Central memory CD8-positive, alpha-beta T cell (primary cell): Measurements from ENCODE around the gene GPBP1.

Experiments used
- ATAC-seq: fragments of 150-1000 bp; cut with Tn5 transposase; replicated peaks from 2 replicates; pipeline ENCODE4 v1.10.0; 2022; ENCODE audit warnings: mild to moderate bottlenecking, moderate FRiP score, moderate number of reproducible peaks; ENCODE audit not compliant: poor library complexity, severe bottlenecking; ENCODE audit errors: extremely low read depth
- DNase-seq, 2 donors: peaks; one replicate each; pipeline ENCODE4 v3.0.0; 2021; ENCODE audit warnings: low spot score in 2 of 2
- H3K27ac Mint-ChIP-seq: one replicate; pipeline ENCODE4 v1.8.0; 2022; ENCODE audit warnings: low read depth, mild to moderate bottlenecking, moderate library complexity, mixed read lengths
- H3K27me3 Mint-ChIP-seq: one replicate; pipeline ENCODE4 v1.8.0; 2022; ENCODE audit warnings: mixed read lengths
- H3K36me3 Mint-ChIP-seq: one replicate; pipeline ENCODE4 v1.8.0; 2022; ENCODE audit warnings: mild to moderate bottlenecking, moderate library complexity, mixed read lengths; ENCODE audit not compliant: insufficient read depth
- H3K4me1 Mint-ChIP-seq: one replicate; pipeline ENCODE4 v1.8.0; 2022; ENCODE audit warnings: mixed read lengths
- H3K4me3 Mint-ChIP-seq: one replicate; pipeline ENCODE4 v1.8.0; 2022; ENCODE audit warnings: mild to moderate bottlenecking, moderate library complexity, mixed read lengths
- H3K9me3 Mint-ChIP-seq: one replicate; pipeline ENCODE4 v1.8.0; 2022; ENCODE audit warnings: mixed read lengths

GPBP1 gene

DNA sequence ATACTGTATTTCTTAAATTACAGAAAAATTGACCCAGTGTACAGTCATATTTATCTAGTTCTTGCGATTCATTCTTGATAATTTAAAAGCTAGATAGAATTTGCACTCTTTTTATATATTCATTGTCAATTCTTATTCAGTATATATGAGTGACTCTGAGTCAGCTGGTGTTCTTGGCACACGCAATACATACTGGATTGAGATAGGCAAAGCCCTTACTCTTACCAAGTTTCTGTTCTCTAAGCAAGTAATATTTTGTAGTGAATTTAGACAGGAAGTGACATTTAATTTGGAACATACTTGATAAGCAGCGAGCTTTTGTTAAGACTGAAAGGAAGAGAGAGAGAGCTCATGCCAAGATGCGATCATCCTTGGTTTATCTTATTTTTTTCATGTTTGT, 57.7 kb downstream of the GPBP1 start:
- no peak overlapping the region for H3K4me3 Mint-ChIP-seq
- no peak for DNase-seq
- no peaks in the 10 kb centered on the region for H3K9me3 Mint-ChIP-seq
- H3K27ac Mint-ChIP-seq: no peak overlapping the region
- peaks cover 38% of the 10 kb centered on the region for H3K4me1 Mint-ChIP-seq
- H3K36me3 Mint-ChIP-seq: peaks cover 39% of the 10 kb centered on the region
- no peaks in the 10 kb centered on the region for H3K27me3 Mint-ChIP-seq
- no peak for ATAC-seq

DNA sequence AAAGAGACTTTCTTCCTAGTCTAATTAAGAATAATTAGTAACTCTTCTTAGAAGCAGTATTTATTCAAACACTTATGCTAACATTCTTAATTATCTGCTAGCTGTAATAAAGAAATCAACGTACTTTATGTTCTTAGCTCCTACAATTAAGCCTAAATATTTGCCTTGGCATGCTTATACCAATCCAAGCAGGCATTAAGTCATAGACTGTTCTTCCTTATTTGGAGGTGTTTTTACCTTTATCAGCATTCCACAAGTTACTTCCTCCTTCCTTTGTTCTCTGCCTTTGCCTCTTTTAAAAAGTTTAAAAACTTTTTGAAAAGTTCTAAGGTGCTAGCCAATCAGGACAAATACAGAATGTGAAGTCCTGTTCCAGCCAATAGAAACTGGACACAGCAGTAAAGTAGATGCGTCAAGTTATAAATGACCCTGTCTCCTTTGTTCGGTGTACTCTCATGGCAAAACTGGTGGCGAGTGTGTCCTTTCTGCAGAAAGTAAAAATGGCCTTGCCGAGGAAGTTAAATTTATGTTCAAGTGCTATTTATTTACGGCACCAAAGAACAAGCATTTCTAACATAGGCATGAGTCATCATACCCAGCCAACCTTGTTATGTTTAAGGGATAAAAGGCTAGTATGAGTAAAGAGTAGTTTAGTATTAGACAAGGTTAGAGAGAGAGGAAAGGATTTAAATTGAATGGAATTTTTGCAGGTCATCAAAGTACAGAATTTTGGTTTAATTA, 58.6 kb downstream of the GPBP1 start:
- Mint-ChIP-seq H3K9me3 (no peaks in the 10 kb centered on the region), H3K27ac (peak overlapping the region; percentile 9), H3K27me3 (no peaks in the 10 kb centered on the region), H3K4me1 (peaks cover 45% of the 10 kb centered on the region), H3K36me3 (peaks cover 41% of the 10 kb centered on the region), H3K4me3 (no peak overlapping the region)
- ATAC-seq (no peak), DNase-seq (no peak)

DNA sequence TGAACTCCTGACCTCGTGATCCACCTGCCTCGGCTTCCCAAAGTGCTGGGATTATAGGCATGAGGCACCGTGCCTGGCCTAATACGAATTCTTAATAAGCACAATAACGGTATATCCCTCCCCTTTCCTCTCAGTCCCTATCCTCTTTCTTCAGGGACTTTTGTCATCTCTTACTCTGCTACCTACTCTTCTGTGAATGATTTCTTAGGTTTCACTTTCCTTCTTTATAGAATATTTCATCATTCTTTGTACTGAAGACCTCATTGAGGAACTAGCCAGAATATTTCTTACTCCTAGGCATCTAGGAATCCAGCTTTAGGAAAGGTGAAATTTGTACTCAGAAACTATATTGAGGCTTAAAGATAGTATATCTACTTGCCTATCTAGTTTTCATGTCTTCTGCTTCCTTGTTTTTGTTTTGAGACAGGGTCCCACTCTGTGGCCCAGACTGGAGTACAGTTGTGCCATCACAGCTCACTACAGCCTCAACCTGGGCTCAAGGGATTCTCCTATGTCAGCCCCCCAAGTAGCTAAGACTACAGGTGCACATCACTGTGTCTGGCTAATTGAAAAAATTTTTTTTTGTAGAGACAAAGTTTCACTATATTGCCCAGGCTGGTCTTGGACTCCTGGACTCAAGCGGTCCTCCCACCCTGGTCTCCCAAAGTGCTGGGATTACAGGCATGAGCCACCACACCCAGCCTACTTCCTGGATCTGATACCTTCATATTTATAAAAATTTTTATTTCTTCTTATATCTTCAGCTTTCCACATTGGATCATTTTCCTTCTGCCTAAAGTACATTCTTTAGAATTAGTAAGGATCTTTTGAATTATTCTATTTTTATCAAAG, 69.7 kb downstream of the GPBP1 start:
- Mint-ChIP-seq H3K36me3 (peaks cover 37% of the 10 kb centered on the region), H3K4me1 (peaks cover 25% of the 10 kb centered on the region), H3K27ac (peak overlapping the region; percentile 33), H3K27me3 (no peaks in the 10 kb centered on the region), H3K4me3 (no peak overlapping the region), H3K9me3 (no peaks in the 10 kb centered on the region)
- DNase-seq (no peak), ATAC-seq (no peak)

DNA sequence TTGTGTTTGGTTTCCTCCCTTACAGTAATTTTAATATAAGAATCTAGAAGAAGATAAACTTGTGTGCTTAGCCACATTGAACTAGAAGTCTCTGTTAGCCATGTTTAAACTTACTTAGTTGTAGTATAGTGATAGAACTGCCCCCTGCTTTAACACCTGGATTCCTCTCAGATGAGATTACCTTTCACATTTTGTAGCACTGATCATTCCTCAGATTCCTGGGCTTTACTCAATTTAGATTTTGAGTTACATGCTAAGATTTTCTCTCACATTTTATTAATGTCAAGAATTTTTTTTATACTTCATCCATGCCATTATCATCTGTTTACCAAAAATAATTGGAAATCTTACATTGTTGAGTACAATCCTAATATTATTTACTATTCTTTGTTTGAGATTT, 70.5 kb downstream of the GPBP1 start:
- Mint-ChIP-seq H3K27me3 (no peaks in the 10 kb centered on the region), H3K4me3 (no peak overlapping the region), H3K9me3 (no peaks in the 10 kb centered on the region), H3K4me1 (peaks cover 25% of the 10 kb centered on the region), H3K36me3 (peaks cover 43% of the 10 kb centered on the region), H3K27ac (peak overlapping the region; percentile 33)
- no peak for DNase-seq
- no peak for ATAC-seq

DNA sequence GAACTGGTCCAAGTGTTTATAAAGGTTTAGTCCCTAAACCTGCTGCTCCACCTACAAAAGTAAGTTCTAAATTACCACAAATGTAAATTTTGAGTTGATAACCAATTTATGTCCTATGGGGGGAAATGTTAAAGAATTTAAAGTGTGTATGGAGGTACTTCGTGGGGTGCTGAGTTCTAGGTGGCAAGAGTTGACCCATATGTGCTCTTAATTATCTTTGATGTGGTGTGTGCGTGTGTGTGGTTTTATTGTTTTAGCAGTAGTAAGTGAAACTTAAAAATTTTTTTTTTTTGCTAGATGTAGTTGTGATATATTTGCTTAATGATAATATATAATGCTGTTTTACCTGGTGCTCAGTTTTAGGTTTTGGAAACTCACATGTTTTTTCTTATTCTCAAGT, 72.6 kb downstream of the GPBP1 start:
- no peaks in the 10 kb centered on the region for H3K9me3 Mint-ChIP-seq
- peaks cover 25% of the 10 kb centered on the region for H3K4me1 Mint-ChIP-seq
- no peak overlapping the region for H3K4me3 Mint-ChIP-seq
- H3K36me3 Mint-ChIP-seq: peaks cover 50% of the 10 kb centered on the region
- DNase-seq (no peak), ATAC-seq (peak; percentile 88)
- peak overlapping the region; percentile 72 for H3K27ac Mint-ChIP-seq
- no peaks in the 10 kb centered on the region for H3K27me3 Mint-ChIP-seq

DNA sequence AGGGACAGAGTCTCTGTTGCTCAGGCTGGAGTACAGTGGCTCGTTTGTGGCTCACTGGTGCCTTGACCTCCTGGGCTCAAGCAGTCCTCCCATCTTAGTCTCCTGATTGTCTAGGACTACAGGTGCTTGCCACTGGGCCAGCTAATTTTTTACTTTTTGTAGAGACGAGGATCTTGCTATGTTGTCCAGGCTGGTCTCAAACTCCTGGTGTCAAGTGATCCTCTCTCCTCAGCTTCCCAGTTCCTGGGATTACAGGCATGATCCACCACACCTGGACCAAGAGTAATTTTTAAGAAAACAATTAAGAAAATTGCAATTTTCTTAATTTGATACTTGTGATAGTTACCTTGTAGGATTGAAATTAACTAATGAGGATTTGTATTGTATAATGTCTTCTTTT, 73.9 kb downstream of the GPBP1 start:
- Mint-ChIP-seq H3K4me3 (no peak overlapping the region), H3K4me1 (peaks cover 25% of the 10 kb centered on the region), H3K27me3 (no peaks in the 10 kb centered on the region), H3K9me3 (no peaks in the 10 kb centered on the region), H3K36me3 (peaks cover 57% of the 10 kb centered on the region), H3K27ac (no peak overlapping the region)
- no peak for DNase-seq
- ATAC-seq: no peak

DNA sequence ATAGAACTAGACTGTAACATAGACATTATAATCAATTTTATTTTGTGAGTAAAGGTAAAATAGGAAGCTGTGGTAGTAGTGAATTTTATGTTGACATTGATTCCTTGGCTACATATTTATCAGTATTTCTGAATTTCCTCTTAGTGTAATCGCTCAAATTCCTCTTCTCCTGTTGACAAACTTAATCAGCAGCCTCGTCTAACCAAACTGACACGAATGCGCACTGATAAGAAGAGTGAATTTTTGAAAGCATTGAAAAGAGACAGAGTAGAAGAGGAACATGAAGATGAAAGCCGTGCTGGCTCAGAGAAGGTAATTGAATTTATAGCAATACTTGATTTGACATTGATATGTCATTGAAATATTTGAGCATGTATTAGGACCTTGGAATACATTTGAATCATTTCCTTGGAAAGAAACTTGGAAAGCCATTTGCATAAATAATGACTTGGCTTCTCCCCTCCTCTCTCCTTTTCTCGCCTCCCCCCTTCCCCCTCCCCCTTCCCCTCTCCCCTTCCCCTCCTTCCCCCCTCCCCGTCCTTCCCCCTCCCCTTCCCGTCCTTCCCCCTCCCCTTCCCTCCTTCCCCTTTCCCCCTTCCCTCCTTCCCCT, 75.5 kb downstream of the GPBP1 start:
- Mint-ChIP-seq H3K9me3 (no peaks in the 10 kb centered on the region), H3K27me3 (no peaks in the 10 kb centered on the region), H3K36me3 (peaks cover 63% of the 10 kb centered on the region), H3K4me1 (peaks cover 11% of the 10 kb centered on the region), H3K4me3 (no peak overlapping the region), H3K27ac (no peak overlapping the region)
- DNase-seq (no peak), ATAC-seq (no peak)

DNA sequence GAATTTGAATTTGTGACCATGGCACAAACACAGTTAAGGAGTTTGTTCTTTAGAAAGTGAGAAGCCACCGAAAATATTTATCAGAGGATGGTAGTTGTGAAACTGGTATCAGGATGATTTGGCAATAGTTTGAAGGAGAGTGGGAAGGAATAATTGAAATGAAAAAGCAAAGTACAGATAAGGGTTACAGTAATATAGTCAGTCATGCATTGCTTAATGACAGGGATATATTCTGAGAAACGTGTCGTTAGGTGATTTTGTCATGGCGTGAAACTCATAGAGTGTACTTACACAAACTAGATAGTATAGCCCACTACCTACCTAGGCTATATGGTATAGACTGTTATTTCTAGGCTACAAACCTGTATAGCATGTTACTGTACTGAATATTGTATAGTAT, 84.2 kb downstream of the GPBP1 start:
- ATAC-seq: no peak
- no peak overlapping the region for H3K4me3 Mint-ChIP-seq
- peaks cover 58% of the 10 kb centered on the region for H3K36me3 Mint-ChIP-seq

DNA sequence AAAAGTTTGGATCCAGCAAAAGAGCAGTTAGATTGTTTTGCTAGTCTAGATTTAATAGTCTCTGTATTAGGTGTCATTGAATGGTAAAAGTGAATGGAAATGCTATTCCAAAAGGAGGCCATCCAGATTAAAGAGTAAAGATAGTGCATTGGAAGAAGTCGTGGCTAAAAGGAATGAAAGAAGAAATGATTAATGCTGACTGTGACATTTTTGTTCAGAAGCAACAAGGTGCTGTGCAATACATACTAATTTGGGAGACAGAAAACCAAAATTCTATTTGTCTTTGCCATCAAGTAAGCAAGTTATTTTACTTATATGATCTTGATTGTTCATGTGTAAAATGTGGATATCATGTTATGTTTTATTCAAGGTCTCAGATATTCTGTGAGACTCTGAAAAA, 85.1 kb downstream of the GPBP1 start:
- Mint-ChIP-seq H3K4me1 (peaks cover 28% of the 10 kb centered on the region), H3K27ac (no peak overlapping the region), H3K27me3 (no peaks in the 10 kb centered on the region), H3K4me3 (no peak overlapping the region), H3K36me3 (peaks cover 62% of the 10 kb centered on the region), H3K9me3 (no peaks in the 10 kb centered on the region)
- DNase-seq (no peak), ATAC-seq (no peak)

More for the DNA sequence above, 84.2 kb downstream of the GPBP1 start:
- peak overlapping the region; percentile 63 for H3K27ac Mint-ChIP-seq
- no peaks in the 10 kb centered on the region for H3K9me3 Mint-ChIP-seq
- H3K27me3 Mint-ChIP-seq: no peaks in the 10 kb centered on the region
- no peak for DNase-seq
- H3K4me1 Mint-ChIP-seq: peaks cover 28% of the 10 kb centered on the region

DNA sequence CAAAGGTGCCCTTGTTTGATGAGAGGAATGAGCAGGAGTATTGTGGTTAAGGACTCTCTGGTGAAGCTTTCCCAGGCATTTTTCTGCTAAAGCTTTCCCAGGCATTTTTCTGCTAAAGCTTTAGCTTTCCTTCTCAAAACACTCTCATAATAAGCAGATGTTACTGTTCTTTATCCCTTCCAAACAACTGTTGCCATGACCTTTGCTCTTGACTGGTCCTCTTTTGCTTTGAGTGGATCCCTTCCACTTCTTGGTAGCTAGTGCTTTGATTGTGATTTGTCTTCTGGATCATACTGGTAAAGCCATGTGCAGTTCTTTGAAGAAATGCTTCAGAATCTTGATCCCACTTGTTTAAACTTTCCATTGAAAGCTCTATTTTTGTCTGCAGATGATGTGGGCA, 85.8 kb downstream of the GPBP1 start:
- Mint-ChIP-seq H3K4me3 (no peak overlapping the region), H3K4me1 (peaks cover 28% of the 10 kb centered on the region), H3K9me3 (no peaks in the 10 kb centered on the region), H3K36me3 (peaks cover 58% of the 10 kb centered on the region), H3K27ac (no peak overlapping the region), H3K27me3 (no peaks in the 10 kb centered on the region)
- DNase-seq (no peak), ATAC-seq (no peak)

DNA sequence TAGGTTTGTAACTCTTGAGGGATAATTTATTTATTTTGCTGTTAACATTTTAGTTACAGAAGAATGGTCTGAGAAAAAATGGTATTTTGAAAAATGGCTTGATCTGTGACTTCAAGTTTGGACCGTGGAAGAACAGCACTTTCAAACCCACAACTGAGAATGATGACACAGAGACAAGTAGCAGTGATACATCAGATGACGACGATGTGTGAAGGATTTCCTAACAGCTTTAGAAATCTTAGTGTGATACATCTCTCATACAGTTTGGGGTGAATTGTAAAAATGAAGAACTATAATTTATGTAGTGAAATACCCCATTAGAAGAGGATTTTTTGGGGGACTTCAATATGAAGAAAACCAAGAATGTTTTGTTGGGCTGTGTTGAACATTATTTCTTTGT, 88.7 kb downstream of the GPBP1 start:
- H3K27me3 Mint-ChIP-seq: no peaks in the 10 kb centered on the region
- H3K9me3 Mint-ChIP-seq: no peaks in the 10 kb centered on the region
- H3K36me3 Mint-ChIP-seq: peaks cover 49% of the 10 kb centered on the region
- peak overlapping the region; percentile 13 for H3K27ac Mint-ChIP-seq
- H3K4me3 Mint-ChIP-seq: no peak overlapping the region
- ATAC-seq (no peak), DNase-seq (no peak)
- H3K4me1 Mint-ChIP-seq: peaks cover 21% of the 10 kb centered on the region

DNA sequence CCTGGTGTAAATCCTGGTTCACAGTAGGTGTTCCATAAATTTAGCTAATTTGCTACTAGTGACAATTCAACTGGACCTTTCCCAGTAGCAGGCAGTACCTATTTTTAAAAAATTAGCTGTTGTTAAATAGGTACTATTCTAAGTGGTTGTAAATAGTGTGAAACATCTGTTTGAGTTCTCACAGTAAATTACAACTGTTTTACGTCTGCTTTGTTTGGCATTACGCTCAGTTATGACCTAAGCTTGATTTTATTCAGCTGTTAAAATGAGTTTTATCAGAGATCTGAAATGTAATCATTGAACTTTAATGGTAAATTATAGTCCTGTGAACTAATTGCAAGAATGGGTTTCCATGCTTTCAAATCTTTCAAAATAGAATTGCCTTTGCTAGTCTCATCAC, 93.9 kb downstream of the GPBP1 start:
- H3K4me1 Mint-ChIP-seq: no peaks in the 10 kb centered on the region
- no peak overlapping the region for H3K4me3 Mint-ChIP-seq
- no peaks in the 10 kb centered on the region for H3K9me3 Mint-ChIP-seq
- no peaks in the 10 kb centered on the region for H3K27me3 Mint-ChIP-seq
- H3K27ac Mint-ChIP-seq: no peak overlapping the region
- DNase-seq: no peak
- ATAC-seq: no peak
- H3K36me3 Mint-ChIP-seq: peaks cover 16% of the 10 kb centered on the region

DNA sequence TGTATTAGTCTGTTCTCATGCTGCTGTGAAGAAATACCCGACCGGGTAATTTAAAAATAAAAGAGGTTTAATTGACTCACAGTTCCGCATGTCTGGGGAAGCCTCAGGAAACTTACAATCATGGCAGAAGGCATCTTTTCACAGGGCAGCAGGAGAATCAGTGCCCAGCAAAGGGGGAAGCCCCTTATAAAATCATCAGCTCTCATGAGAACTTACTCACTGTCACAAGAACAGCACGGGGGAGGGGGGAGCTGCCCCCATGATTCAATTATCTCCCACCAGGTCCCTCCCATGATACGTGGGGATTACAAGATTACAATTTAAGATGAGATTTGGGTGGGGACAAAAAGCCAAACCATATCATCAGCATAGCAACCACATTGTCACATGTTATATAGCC, 102.5 kb downstream of the GPBP1 start:
- Mint-ChIP-seq H3K4me3 (no peak overlapping the region), H3K9me3 (no peaks in the 10 kb centered on the region), H3K27me3 (peaks cover 17% of the 10 kb centered on the region), H3K36me3 (no peaks in the 10 kb centered on the region), H3K4me1 (no peaks in the 10 kb centered on the region), H3K27ac (no peak overlapping the region)
- DNase-seq (no peak), ATAC-seq (no peak)
